ENCODE results near the gene ZDHHC1. TPM values are rescaled to one million over a fixed set of nuclear protein-coding genes. Genes with fewer than 3 reads are reported as not detected.
"Not testable (repeated sequence)": the region's sequence is repeated elsewhere in the genome, so short reads cannot be mapped to it uniquely, and the experiment has no call there.

Gene ZDHHC1
- total and polyA plus RNA-seq, 2 experiments from 2014 or later = 18.7 to 22.4 TPM

DNA sequence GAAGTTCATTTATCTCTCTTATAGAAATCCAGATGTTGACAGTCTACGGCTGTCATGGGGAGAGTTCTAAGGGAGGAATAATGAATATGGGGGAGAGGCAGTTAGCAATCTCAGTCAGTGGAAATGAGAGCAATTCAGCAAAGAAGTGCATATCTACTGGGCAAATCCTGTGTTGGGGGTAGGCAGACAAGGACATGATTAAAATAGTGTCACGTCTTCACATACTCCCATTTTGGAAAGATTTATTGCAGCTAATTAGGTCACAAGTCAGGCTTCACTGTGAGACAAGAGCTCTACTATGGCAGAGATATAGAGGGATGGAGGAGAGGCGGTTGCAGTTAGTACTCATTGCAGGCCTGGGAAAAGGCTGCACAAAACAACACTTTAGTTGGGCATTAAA is 59.9 kb downstream of the ZDHHC1 start:
- Histone ChIP-seq H3K4me3 (no peak overlapping the region), H3K9me3 (ENCODE audit: low read depth) (no peaks in the 10 kb centered on the region), H3K36me3 (no peaks in the 10 kb centered on the region), H3K4me1 (ENCODE audit: low read depth) (no peaks in the 10 kb centered on the region), H3K27me3 (peaks cover 17% of the 10 kb centered on the region), H3K27ac (no peak overlapping the region)
- no peak for DNase-seq (ENCODE audit: low read depth in 1 of 2, low spot score in 1 of 2)
- TF ChIP-seq CTCF (IDR thresholded peaks at IDR 0.05; ENCODE audit: low read depth, low read length) = no peak

DNA sequence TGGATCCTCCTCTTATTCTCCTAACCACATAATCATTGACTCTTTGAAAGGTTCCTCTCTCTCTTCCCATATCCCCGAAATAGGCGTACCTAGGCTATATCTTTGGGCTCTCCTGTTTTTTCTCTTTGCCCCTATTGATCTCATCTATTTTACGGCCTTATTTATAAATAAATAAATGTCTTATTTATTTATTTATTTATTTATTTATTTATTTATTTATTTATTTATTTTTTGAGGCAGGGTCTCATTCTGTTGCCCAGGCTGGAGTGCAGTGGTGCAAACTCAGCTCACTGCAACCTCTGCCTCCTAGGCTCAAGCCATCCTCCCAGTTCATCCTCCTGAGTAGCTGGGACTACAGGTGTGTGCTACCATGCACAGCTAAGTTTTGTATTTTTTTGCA is 63.8 kb downstream of the ZDHHC1 start:
- H3K36me3 ChIP-seq; DNase-seq (ENCODE audit: low read depth in 1 of 2, low spot score in 1 of 2); H3K9me3 ChIP-seq (ENCODE audit: low read depth); H3K27ac ChIP-seq; H3K4me3 ChIP-seq; H3K4me1 ChIP-seq (ENCODE audit: low read depth): not testable (repeated sequence)
- H3K27me3 ChIP-seq = peaks cover 22% of the 10 kb centered on the region

DNA sequence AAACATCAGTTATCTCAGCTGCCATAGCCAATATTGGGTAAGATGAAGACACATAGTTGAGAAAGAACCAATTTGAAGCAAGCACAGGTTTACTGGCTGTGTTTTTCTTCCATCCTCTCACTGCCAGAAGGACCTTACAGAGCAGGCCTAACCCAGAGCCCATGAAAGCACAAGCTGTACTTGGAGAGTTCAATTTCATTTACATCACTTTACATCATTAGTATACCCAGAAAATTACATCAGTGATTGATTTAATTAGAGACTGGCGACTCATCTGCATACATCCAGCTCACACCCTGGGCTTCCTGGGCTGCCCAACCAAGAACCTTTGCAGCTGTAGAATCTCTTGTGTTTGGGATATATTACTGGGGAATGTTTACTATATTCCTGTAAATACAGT is 66.0 kb downstream of the ZDHHC1 start:
- no peak overlapping the region for H3K27ac ChIP-seq
- peaks cover 3% of the 10 kb centered on the region for H3K4me1 ChIP-seq (ENCODE audit: low read depth)
- no peak for TF ChIP-seq CTCF (IDR thresholded peaks at IDR 0.05; ENCODE audit: low read depth, low read length)
- DNase-seq (ENCODE audit: low read depth in 1 of 2, low spot score in 1 of 2) = no peak
- no peaks in the 10 kb centered on the region for H3K9me3 ChIP-seq (ENCODE audit: low read depth)
- no peaks in the 10 kb centered on the region for H3K36me3 ChIP-seq
- no peak overlapping the region for H3K4me3 ChIP-seq
- H3K27me3 ChIP-seq = peaks cover 22% of the 10 kb centered on the region

DNA sequence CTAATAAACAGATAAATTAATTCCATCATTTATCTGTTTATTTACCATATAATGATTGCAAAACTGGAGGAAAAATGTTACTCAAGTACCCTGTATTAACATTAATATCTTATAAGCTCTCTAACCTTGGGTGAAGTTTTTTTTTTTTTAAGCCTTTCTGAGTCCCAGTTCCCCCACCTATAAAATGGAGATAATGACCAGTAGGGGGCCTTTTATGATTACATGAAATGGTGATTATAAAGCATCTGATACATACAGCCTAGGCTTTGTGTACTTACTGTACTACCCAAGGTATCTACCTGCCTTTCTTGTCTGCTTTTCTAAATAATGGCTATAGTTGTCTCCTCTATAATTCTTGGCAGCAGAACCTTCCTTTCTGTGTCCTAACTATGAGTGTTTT is 67.1 kb downstream of the ZDHHC1 start:
- no peaks in the 10 kb centered on the region for H3K36me3 ChIP-seq
- peaks cover 17% of the 10 kb centered on the region for H3K27me3 ChIP-seq
- H3K4me3 ChIP-seq = no peak overlapping the region
- H3K27ac ChIP-seq = no peak overlapping the region
- H3K9me3 ChIP-seq (ENCODE audit: low read depth) = no peaks in the 10 kb centered on the region
- peak; percentile 40 for TF ChIP-seq CTCF (IDR thresholded peaks at IDR 0.05; ENCODE audit: low read depth, low read length)
- peaks cover 6% of the 10 kb centered on the region for H3K4me1 ChIP-seq (ENCODE audit: low read depth)
- DNase-seq (ENCODE audit: low read depth in 1 of 2, low spot score in 1 of 2) = peak in 1 of 2 donors; percentile 37

DNA sequence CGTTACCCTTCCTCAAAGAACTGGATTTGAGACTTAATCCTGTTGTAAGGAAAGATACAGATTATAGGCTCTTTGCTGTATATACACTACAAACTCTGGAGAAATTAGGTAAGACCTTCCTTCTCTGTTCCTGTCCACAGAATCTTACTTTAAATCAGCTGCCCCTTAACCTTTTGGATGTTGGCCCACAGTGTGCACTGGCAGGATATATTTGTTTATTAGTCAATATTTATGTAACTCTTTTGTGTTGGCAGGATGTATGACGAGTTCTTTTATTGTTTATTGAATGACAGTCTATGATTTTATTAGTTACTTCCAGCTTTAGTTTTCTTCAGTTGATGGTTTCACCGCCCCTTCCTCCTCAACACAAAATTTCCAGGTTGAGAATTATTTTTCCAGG is 69.9 kb downstream of the ZDHHC1 start:
- Histone ChIP-seq H3K4me3 (no peak overlapping the region), H3K9me3 (ENCODE audit: low read depth) (no peaks in the 10 kb centered on the region), H3K36me3 (no peaks in the 10 kb centered on the region), H3K27me3 (peaks cover 13% of the 10 kb centered on the region), H3K27ac (no peak overlapping the region), H3K4me1 (ENCODE audit: low read depth) (peaks cover 6% of the 10 kb centered on the region)
- DNase-seq (ENCODE audit: low read depth in 1 of 2, low spot score in 1 of 2) = no peak
- no peak for TF ChIP-seq CTCF (IDR thresholded peaks at IDR 0.05; ENCODE audit: low read depth, low read length)

- Histone ChIP-seq H3K36me3 (no peaks in the 10 kb centered on the region), H3K4me3 (no peak overlapping the region), H3K9me3 (ENCODE audit: low read depth) (no peaks in the 10 kb centered on the region), H3K4me1 (ENCODE audit: low read depth) (peaks cover 6% of the 10 kb centered on the region), H3K27me3 (peaks cover 13% of the 10 kb centered on the region), H3K27ac (no peak overlapping the region)
- DNase-seq (ENCODE audit: low read depth in 1 of 2, low spot score in 1 of 2) = no peak
- TF ChIP-seq CTCF (IDR thresholded peaks at IDR 0.05; ENCODE audit: low read depth, low read length) = no peak
Observed at GRCh38 chr16:67345401-67345800, 70.9 kb downstream of the ZDHHC1 start.

Other genes with a start within 250 kb of the ZDHHC1 start
- 33.7 and 40.6 TPM in 2 replicates for gene NOL3, start 245.9 kb downstream of the ZDHHC1 start, total RNA-seq
- 19.4 and 31.1 TPM in 2 replicates for gene NOL3, start 245.9 kb downstream of the ZDHHC1 start, polyA plus RNA-seq
- gene MATCAP1, start 232.5 kb downstream of the ZDHHC1 start, total RNA-seq = 57.8 and 78.1 TPM in 2 replicates
- gene MATCAP1, start 232.5 kb downstream of the ZDHHC1 start, polyA plus RNA-seq = 47.8 and 53.7 TPM in 2 replicates
- gene EXOC3L1, start 226.3 kb downstream of the ZDHHC1 start, total RNA-seq = 2.9 and 3.7 TPM in 2 replicates
- 2.8 and 4.3 TPM in 2 replicates for gene EXOC3L1, start 226.3 kb downstream of the ZDHHC1 start, polyA plus RNA-seq
- 85.2 and 99.4 TPM in 2 replicates for gene E2F4, start 224.3 kb downstream of the ZDHHC1 start, total RNA-seq
- 66.2 and 68.0 TPM in 2 replicates for gene E2F4, start 224.3 kb downstream of the ZDHHC1 start, polyA plus RNA-seq
- gene ELMO3, start 217.3 kb downstream of the ZDHHC1 start, total RNA-seq = 0.28 and 1.1 TPM in 2 replicates
- 0.15 and 0.97 TPM in 2 replicates for gene ELMO3, start 217.3 kb downstream of the ZDHHC1 start, polyA plus RNA-seq
- gene TMEM208, start 189.3 kb downstream of the ZDHHC1 start, total RNA-seq = 29.6 and 30.2 TPM in 2 replicates
- 64.5 and 89.0 TPM in 2 replicates for gene TMEM208, start 189.3 kb downstream of the ZDHHC1 start, polyA plus RNA-seq
- 12.0 and 17.9 TPM in 2 replicates for gene FHOD1, start 169.0 kb downstream of the ZDHHC1 start, total RNA-seq
- 18.5 and 21.7 TPM in 2 replicates for gene FHOD1, start 169.0 kb downstream of the ZDHHC1 start, polyA plus RNA-seq
- gene SLC9A5, start 167.5 kb downstream of the ZDHHC1 start, total RNA-seq = 1.6 and 4.6 TPM in 2 replicates
- 4.5 and 8.4 TPM in 2 replicates for gene SLC9A5, start 167.5 kb downstream of the ZDHHC1 start, polyA plus RNA-seq
- gene PLEKHG4, start 136.9 kb downstream of the ZDHHC1 start, total RNA-seq = 3.6 and 6.8 TPM in 2 replicates
- gene PLEKHG4, start 136.9 kb downstream of the ZDHHC1 start, polyA plus RNA-seq = 1.0 and 5.2 TPM in 2 replicates
- gene KCTD19, start 89.7 kb downstream of the ZDHHC1 start, total RNA-seq = 0.21 and 1.9 TPM in 2 replicates
- gene KCTD19, start 89.7 kb downstream of the ZDHHC1 start, polyA plus RNA-seq = 1.6 TPM in 1 of 2 replicates, not detected in the other
- gene LRRC36, start 89.7 kb downstream of the ZDHHC1 start, total RNA-seq = 0.11 and 0.45 TPM in 2 replicates
- gene LRRC36, start 89.7 kb downstream of the ZDHHC1 start, polyA plus RNA-seq = 0.75 TPM in 1 of 2 replicates, not detected in the other
- 2.5 and 4.6 TPM in 2 replicates for gene TPPP3, start 23.0 kb downstream of the ZDHHC1 start, total RNA-seq
- gene TPPP3, start 23.0 kb downstream of the ZDHHC1 start, polyA plus RNA-seq = 6.2 and 7.2 TPM in 2 replicates
- gene HSD11B2, start 14.6 kb upstream of the ZDHHC1 start, total RNA-seq = 0.28 and 0.36 TPM in 2 replicates
- 0.26 and 0.84 TPM in 2 replicates for gene HSD11B2, start 14.6 kb upstream of the ZDHHC1 start, polyA plus RNA-seq
- gene ATP6V0D1, start 64.7 kb upstream of the ZDHHC1 start, total RNA-seq = 74.5 and 140 TPM in 2 replicates
- gene ATP6V0D1, start 64.7 kb upstream of the ZDHHC1 start, polyA plus RNA-seq = 139 and 203 TPM in 2 replicates
- gene AGRP, start 67.1 kb upstream of the ZDHHC1 start, total RNA-seq = not detected in 2 replicates
- gene AGRP, start 67.1 kb upstream of the ZDHHC1 start, polyA plus RNA-seq = 0.71 TPM in 1 of 2 replicates, not detected in the other
- gene RIPOR1, start 112.4 kb upstream of the ZDHHC1 start, total RNA-seq = 27.3 and 35.7 TPM in 2 replicates
- gene RIPOR1, start 112.4 kb upstream of the ZDHHC1 start, polyA plus RNA-seq = 29.5 and 46.3 TPM in 2 replicates
- gene CTCF, start 146.0 kb upstream of the ZDHHC1 start, total RNA-seq = 25.2 and 33.9 TPM in 2 replicates
- gene CTCF, start 146.0 kb upstream of the ZDHHC1 start, polyA plus RNA-seq = 37.6 and 38.0 TPM in 2 replicates
- gene CARMIL2, start 228.7 kb upstream of the ZDHHC1 start, total RNA-seq = 0.78 and 1.6 TPM in 2 replicates
- 2.3 and 2.4 TPM in 2 replicates for gene CARMIL2, start 228.7 kb upstream of the ZDHHC1 start, polyA plus RNA-seq
- 17.2 and 25.5 TPM in 2 replicates for gene ACD, start 243.8 kb upstream of the ZDHHC1 start, total RNA-seq
- 25.1 and 31.8 TPM in 2 replicates for gene ACD, start 243.8 kb upstream of the ZDHHC1 start, polyA plus RNA-seq
- gene PARD6A, start 244.5 kb upstream of the ZDHHC1 start, total RNA-seq = 0.71 and 0.74 TPM in 2 replicates
- gene PARD6A, start 244.5 kb upstream of the ZDHHC1 start, polyA plus RNA-seq = 0.91 and 1.1 TPM in 2 replicates